ENCODE measurements around the gene ARHGEF17.

- TF ChIP-seq, protein P1, sequence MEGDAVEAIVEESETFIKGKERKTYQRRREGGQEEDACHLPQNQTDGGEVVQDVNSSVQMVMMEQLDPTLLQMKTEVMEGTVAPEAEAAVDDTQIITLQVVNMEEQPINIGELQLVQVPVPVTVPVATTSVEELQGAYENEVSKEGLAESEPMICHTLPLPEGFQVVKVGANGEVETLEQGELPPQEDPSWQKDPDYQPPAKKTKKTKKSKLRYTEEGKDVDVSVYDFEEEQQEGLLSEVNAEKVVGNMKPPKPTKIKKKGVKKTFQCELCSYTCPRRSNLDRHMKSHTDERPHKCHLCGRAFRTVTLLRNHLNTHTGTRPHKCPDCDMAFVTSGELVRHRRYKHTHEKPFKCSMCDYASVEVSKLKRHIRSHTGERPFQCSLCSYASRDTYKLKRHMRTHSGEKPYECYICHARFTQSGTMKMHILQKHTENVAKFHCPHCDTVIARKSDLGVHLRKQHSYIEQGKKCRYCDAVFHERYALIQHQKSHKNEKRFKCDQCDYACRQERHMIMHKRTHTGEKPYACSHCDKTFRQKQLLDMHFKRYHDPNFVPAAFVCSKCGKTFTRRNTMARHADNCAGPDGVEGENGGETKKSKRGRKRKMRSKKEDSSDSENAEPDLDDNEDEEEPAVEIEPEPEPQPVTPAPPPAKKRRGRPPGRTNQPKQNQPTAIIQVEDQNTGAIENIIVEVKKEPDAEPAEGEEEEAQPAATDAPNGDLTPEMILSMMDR (conservative IDR thresholded peaks at IDR 0.05 in 1 of 2, IDR thresholded peaks at IDR 0.05 in 1 of 2; ENCODE audit: low read depth in 1 of 2, low read length in 2 of 2): no peak
- no peak for TF ChIP-seq EZH2 (IDR thresholded peaks at IDR 0.05; ENCODE audit: low read length, missing control alignments)
These were observed 50.0 kb downstream of the ARHGEF17 start for GRCh38 chr11:73358071-73358470.
